ENCODE data around the gene FGF12. TPM values are rescaled to one million over a fixed set of nuclear protein-coding genes. Genes with fewer than 3 reads are reported as not detected.

Gene FGF12
- total RNA-seq, 2 experiments from 2014 or later = 0.06 to 1.7 TPM

GRCh38 chr3:192573240-192573639 lies 154.1 kb downstream of the FGF12 start:
- no peak overlapping the region for H3K4me3 ChIP-seq (ENCODE audit: low read depth, low read length, poor library complexity, severe bottlenecking)
- intact Hi-C loops (cut with micrococcal nuclease; ENCODE audit: unreplicated experiment) = no loop called here

GRCh38 chr3:192570821-192571791 lies 156.2 kb downstream of the FGF12 start:
- Histone ChIP-seq H3K9me2 (ENCODE audit: insufficient read depth, low read length) (no peaks in the 10 kb centered on the region), H3K9me3 (ENCODE audit: low read length) (no peaks in the 10 kb centered on the region), H2AFZ (ENCODE audit: low read length) (no peak overlapping the region), H3K4me1 (ENCODE audit: insufficient read depth, low read length, poor library complexity, severe bottlenecking) (no peaks in the 10 kb centered on the region), H4K20me1 (ENCODE audit: insufficient read depth, low read length) (no peaks in the 10 kb centered on the region), H3K27ac (ENCODE audit: low read depth, low read length, poor library complexity, severe bottlenecking) (no peak overlapping the region), H3K79me2 (ENCODE audit: insufficient read depth, low read depth, low read length) (no peaks in the 10 kb centered on the region), H3K36me3 (ENCODE audit: insufficient read depth, low read length) (no peaks in the 10 kb centered on the region), H3K4me2 (ENCODE audit: low read length) (no peak overlapping the region), H3K4me3 (ENCODE audit: low read depth, low read length, poor library complexity, severe bottlenecking) (no peak overlapping the region)
- POLR2A ChIA-PET = interaction anchor here (1.0 kb wide), 1 partner anchor 106 kb away, joined by 5 read pairs; no protein-coding TSS in a partner anchor
- intact Hi-C loops (cut with micrococcal nuclease; ENCODE audit: unreplicated experiment) = no loop called here
- TF ChIP-seq, protein P1, sequence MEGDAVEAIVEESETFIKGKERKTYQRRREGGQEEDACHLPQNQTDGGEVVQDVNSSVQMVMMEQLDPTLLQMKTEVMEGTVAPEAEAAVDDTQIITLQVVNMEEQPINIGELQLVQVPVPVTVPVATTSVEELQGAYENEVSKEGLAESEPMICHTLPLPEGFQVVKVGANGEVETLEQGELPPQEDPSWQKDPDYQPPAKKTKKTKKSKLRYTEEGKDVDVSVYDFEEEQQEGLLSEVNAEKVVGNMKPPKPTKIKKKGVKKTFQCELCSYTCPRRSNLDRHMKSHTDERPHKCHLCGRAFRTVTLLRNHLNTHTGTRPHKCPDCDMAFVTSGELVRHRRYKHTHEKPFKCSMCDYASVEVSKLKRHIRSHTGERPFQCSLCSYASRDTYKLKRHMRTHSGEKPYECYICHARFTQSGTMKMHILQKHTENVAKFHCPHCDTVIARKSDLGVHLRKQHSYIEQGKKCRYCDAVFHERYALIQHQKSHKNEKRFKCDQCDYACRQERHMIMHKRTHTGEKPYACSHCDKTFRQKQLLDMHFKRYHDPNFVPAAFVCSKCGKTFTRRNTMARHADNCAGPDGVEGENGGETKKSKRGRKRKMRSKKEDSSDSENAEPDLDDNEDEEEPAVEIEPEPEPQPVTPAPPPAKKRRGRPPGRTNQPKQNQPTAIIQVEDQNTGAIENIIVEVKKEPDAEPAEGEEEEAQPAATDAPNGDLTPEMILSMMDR (conservative IDR thresholded peaks at IDR 0.05; ENCODE audit: low read length) = no peak
- TF ChIP-seq EZH2phosphoT487 (IDR thresholded peaks at IDR 0.05; ENCODE audit: borderline replicate concordance, low read depth, low read length) = no peak
- BruUV-seq (replicated peaks) = no TSS peak
- no peak for DNase-seq (ENCODE audit: low spot score)
- CTCF ChIA-PET (ENCODE audit: unreplicated experiment) = no interaction called here

More at GRCh38 chr3:192573240-192573639, 154.1 kb downstream of the FGF12 start:
- no peaks in the 10 kb centered on the region for H3K9me3 ChIP-seq (ENCODE audit: low read length)
- no peaks in the 10 kb centered on the region for H3K79me2 ChIP-seq (ENCODE audit: insufficient read depth, low read depth, low read length)
- no peak overlapping the region for H3K4me2 ChIP-seq (ENCODE audit: low read length)
- H2AFZ ChIP-seq (ENCODE audit: low read length) = no peak overlapping the region
- H3K4me1 ChIP-seq (ENCODE audit: insufficient read depth, low read length, poor library complexity, severe bottlenecking) = no peaks in the 10 kb centered on the region
- no peaks in the 10 kb centered on the region for H4K20me1 ChIP-seq (ENCODE audit: insufficient read depth, low read length)
- no peaks in the 10 kb centered on the region for H3K36me3 ChIP-seq (ENCODE audit: insufficient read depth, low read length)
- no peaks in the 10 kb centered on the region for H3K9me2 ChIP-seq (ENCODE audit: insufficient read depth, low read length)
- POLR2A ChIA-PET = no interaction called here
- no peak for DNase-seq (ENCODE audit: low spot score)
- CTCF ChIA-PET (ENCODE audit: unreplicated experiment) = no interaction called here
- no TSS peak for BruUV-seq (replicated peaks)
- H3K27ac ChIP-seq (ENCODE audit: low read depth, low read length, poor library complexity, severe bottlenecking) = no peak overlapping the region
- TF ChIP-seq EZH2phosphoT487 (IDR thresholded peaks at IDR 0.05; ENCODE audit: borderline replicate concordance, low read depth, low read length) = no peak
- TF ChIP-seq, protein P1 (conservative IDR thresholded peaks at IDR 0.05; ENCODE audit: low read length) = no peak

DNA sequence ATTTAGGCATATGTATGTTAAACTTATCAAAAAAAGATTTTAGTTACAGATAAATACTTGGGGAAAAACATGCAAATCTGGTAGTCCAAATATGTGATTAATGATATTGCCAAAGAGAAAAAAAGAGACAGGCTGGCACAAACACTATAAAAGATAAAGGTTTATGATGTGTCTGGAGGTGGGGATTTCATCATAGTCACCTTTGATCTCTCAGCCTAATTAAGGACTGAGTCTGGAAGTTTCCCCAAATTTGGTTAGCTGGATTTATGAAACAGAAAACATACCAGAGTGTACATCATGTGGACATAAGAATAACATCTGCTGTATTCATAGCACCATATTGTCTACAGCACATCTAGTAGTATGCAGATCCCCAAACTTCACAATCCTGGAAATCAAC lies 157.0 kb downstream of the FGF12 start:
- intact Hi-C loops (cut with micrococcal nuclease; ENCODE audit: unreplicated experiment) = no loop called here
- no peaks in the 10 kb centered on the region for H3K4me1 ChIP-seq (ENCODE audit: insufficient read depth, low read length, poor library complexity, severe bottlenecking)
- no peaks in the 10 kb centered on the region for H3K9me3 ChIP-seq (ENCODE audit: low read length)
- H4K20me1 ChIP-seq (ENCODE audit: insufficient read depth, low read length) = no peaks in the 10 kb centered on the region
- no peaks in the 10 kb centered on the region for H3K79me2 ChIP-seq (ENCODE audit: insufficient read depth, low read depth, low read length)
- no peak for DNase-seq (ENCODE audit: low spot score)
- BruUV-seq (replicated peaks) = no TSS peak
- H3K9me2 ChIP-seq (ENCODE audit: insufficient read depth, low read length) = no peaks in the 10 kb centered on the region
- no peaks in the 10 kb centered on the region for H3K36me3 ChIP-seq (ENCODE audit: insufficient read depth, low read length)
- TF ChIP-seq, protein P1 (conservative IDR thresholded peaks at IDR 0.05; ENCODE audit: low read length) = no peak
- TF ChIP-seq EZH2phosphoT487 (IDR thresholded peaks at IDR 0.05; ENCODE audit: borderline replicate concordance, low read depth, low read length) = no peak
- no peak overlapping the region for H2AFZ ChIP-seq (ENCODE audit: low read length)
- H3K4me3 ChIP-seq (ENCODE audit: low read depth, low read length, poor library complexity, severe bottlenecking) = no peak overlapping the region
- no peak overlapping the region for H3K4me2 ChIP-seq (ENCODE audit: low read length)
- POLR2A ChIA-PET = interaction anchor here (0.7 kb wide), 1 partner anchor 748 kb away, joined by 3 read pairs; no protein-coding TSS in a partner anchor
- no peak overlapping the region for H3K27ac ChIP-seq (ENCODE audit: low read depth, low read length, poor library complexity, severe bottlenecking)
- CTCF ChIA-PET (ENCODE audit: unreplicated experiment) = no interaction called here

Measured in OCI-LY7 (cell line).